Measurements from ENCODE around the gene FLNB.

The FLNB gene

DNA sequence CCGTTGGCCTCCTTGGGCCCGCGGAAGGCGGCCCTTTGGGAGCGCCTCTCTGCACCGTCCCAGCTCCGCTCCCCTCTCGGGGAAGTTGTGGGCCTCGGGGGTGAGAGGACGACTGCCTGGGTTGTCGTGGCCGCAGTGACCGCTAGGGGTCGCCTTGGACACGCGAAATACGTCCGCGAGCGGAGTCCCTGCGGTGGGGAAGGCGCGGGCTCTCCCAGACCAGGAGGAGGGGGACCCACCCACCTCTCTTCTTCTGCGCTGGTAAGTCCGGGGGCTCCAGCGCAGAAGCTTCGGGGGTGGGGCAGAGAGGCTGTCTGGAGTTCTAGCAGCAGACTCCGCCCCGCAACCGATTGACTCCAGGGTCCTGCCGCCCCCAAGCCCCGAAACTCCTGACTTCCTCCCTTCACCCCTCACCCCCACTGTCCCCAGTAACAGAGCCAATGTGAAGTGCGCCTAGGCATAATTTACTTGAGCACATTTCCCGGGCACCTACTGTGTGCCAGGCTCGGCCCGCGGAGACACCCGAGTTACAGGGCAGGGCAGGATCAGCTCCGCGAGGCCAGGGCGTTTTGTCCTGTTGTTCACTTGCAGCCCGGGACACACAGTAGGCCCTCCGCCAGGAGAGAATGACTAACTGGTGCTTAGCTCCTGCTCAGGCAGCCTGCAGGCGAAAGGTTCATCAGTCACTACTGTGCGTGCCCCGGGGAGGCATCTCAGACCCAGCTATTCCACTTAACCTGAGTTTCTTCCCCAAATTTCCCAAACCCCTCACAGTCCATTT lies 169.7 kb downstream of the FLNB start:
- peak; percentile 82 for DNase-seq
- peak overlapping the region; percentile 1 to 4 for H3K18ac ChIP-seq (ENCODE audit: low read depth in 1 of 2, low read length in 2 of 2)
- H3K79me1 ChIP-seq (replicated peaks; ENCODE audit: low read length, poor library complexity, severe bottlenecking): no peaks in the 10 kb centered on the region
- peak overlapping the region; percentile 56 for H4K8ac ChIP-seq (ENCODE audit: low read length)
- H3K14ac ChIP-seq (ENCODE audit: low read length in 2 of 2): no peak overlapping the region
- H2BK5ac ChIP-seq (ENCODE audit: low read depth, low read length, poor library complexity, severe bottlenecking): no peak overlapping the region
- 12% methylated on average over 46 of the region's 46 CpGs for WGBS
- H3K4me1 ChIP-seq (ENCODE audit: control insufficient read depth, insufficient read depth, low read depth, low read length): peaks cover 17% of the 10 kb centered on the region
- H3K4ac ChIP-seq (ENCODE audit: low read depth in 1 of 2, low read length in 2 of 2): no peak overlapping the region
- peak overlapping the region; percentile 6 for H2BK15ac ChIP-seq (ENCODE audit: low read depth, poor library complexity, severe bottlenecking)
- no peak overlapping the region for H4K91ac ChIP-seq (ENCODE audit: low read length)
- H3K27ac ChIP-seq (ENCODE audit: low read length, poor library complexity, severe bottlenecking): no peak overlapping the region
- peak overlapping the region; percentile 89 for H3K4me2 ChIP-seq (ENCODE audit: low read length, poor library complexity, severe bottlenecking)
- H3K9ac ChIP-seq (ENCODE audit: low read length): peak overlapping the region; percentile 79
- no peak overlapping the region for H2BK12ac ChIP-seq (ENCODE audit: low read length in 2 of 2)
- no peak overlapping the region for H2AFZ ChIP-seq (ENCODE audit: low read depth, low read length)
- no peak overlapping the region for H2AK5ac ChIP-seq (ENCODE audit: low read length, severe bottlenecking)
- H2BK120ac ChIP-seq (ENCODE audit: low read depth, low read length): no peak overlapping the region
- H3K23ac ChIP-seq (ENCODE audit: low read length in 2 of 2): no peak overlapping the region
- peaks cover 0 to 8% of the 10 kb centered on the region in 2 experiments for H3K27me3 ChIP-seq (ENCODE audit: control insufficient read depth in 1 of 2, insufficient read depth in 1 of 2, low read length in 2 of 2)
- peak overlapping the region in 1 of 2 experiments; percentile 78 for H3K4me3 ChIP-seq (ENCODE audit: insufficient read depth in 1 of 2, low read depth in 1 of 2, low read length in 2 of 2)
- peaks cover 0 to 13% of the 10 kb centered on the region in 2 experiments for H3K36me3 ChIP-seq (ENCODE audit: control insufficient read depth in 1 of 2, insufficient read depth in 2 of 2, low read depth in 1 of 2, low read length in 2 of 2)
- H3K9me3 ChIP-seq (ENCODE audit: control insufficient read depth, low read length): no peaks in the 10 kb centered on the region

DNA sequence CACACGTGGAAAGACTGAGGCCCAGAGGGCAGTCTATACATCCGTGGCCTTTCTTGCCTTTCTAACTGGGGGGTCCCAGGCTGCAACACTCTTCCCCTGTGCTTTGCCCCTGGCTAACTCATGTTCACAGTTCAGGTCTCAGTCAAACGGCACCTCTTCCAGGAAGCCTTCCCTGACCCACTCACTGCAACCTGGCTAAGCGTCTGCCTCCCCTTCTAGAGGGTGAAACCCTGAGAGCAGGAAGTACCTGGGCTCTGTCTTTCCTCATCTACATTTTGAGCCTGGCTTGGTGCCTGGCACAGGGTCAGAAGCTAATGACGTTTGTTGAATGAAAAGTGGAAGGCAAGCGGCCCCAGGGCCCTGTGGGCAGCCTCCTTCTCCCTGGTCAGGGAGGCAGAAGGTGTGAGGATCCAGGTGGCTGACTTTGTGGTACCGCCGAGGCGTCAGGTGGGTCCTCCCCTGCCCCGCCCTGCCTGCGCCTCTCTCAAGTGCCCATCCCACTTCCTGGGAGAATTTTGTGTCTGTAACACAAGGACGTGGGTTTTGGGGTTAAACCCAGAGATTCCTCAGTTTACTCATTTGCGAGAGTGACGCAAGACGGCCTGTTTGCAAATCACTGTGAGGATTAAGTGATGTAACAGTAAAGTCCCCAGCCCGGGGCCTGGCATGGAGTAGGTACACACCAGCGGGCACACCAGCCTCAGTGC lies 170.5 kb downstream of the FLNB start:
- H3K27me3 ChIP-seq (ENCODE audit: control insufficient read depth in 1 of 2, insufficient read depth in 1 of 2, low read length in 2 of 2): peaks cover 5 to 8% of the 10 kb centered on the region in 2 experiments
- H3K4me2 ChIP-seq (ENCODE audit: low read length, poor library complexity, severe bottlenecking): no peak overlapping the region
- no peak overlapping the region for H4K91ac ChIP-seq (ENCODE audit: low read length)
- H3K36me3 ChIP-seq (ENCODE audit: control insufficient read depth in 1 of 2, insufficient read depth in 2 of 2, low read depth in 1 of 2, low read length in 2 of 2): peaks cover 0 to 6% of the 10 kb centered on the region in 2 experiments
- 81% methylated on average over 17 of the region's 17 CpGs for WGBS
- no peak overlapping the region for H3K23ac ChIP-seq (ENCODE audit: low read length in 2 of 2)
- no peak overlapping the region for H2AK5ac ChIP-seq (ENCODE audit: low read length, severe bottlenecking)
- H3K18ac ChIP-seq (ENCODE audit: low read depth in 1 of 2, low read length in 2 of 2): no peak overlapping the region
- H2BK12ac ChIP-seq (ENCODE audit: low read length in 2 of 2): no peak overlapping the region
- H3K27ac ChIP-seq (ENCODE audit: low read length, poor library complexity, severe bottlenecking): no peak overlapping the region
- no peaks in the 10 kb centered on the region for H3K9me3 ChIP-seq (ENCODE audit: control insufficient read depth, low read length)
- peak overlapping the region; percentile 79 for H3K9ac ChIP-seq (ENCODE audit: low read length)
- no peak overlapping the region for H3K4ac ChIP-seq (ENCODE audit: low read depth in 1 of 2, low read length in 2 of 2)
- no peak overlapping the region for H2AFZ ChIP-seq (ENCODE audit: low read depth, low read length)
- peak overlapping the region in 1 of 2 experiments; percentile 78 for H3K4me3 ChIP-seq (ENCODE audit: insufficient read depth in 1 of 2, low read depth in 1 of 2, low read length in 2 of 2)
- H4K8ac ChIP-seq (ENCODE audit: low read length): peak overlapping the region; percentile 36
- no peak overlapping the region for H2BK5ac ChIP-seq (ENCODE audit: low read depth, low read length, poor library complexity, severe bottlenecking)
- no peak for DNase-seq
- peaks cover 17% of the 10 kb centered on the region for H3K4me1 ChIP-seq (ENCODE audit: control insufficient read depth, insufficient read depth, low read depth, low read length)
- H2BK15ac ChIP-seq (ENCODE audit: low read depth, poor library complexity, severe bottlenecking): peak overlapping the region; percentile 44
- H3K79me1 ChIP-seq (replicated peaks; ENCODE audit: low read length, poor library complexity, severe bottlenecking): no peaks in the 10 kb centered on the region
- H3K14ac ChIP-seq (ENCODE audit: low read length in 2 of 2): no peak overlapping the region
- no peak overlapping the region for H2BK120ac ChIP-seq (ENCODE audit: low read depth, low read length)

DNA sequence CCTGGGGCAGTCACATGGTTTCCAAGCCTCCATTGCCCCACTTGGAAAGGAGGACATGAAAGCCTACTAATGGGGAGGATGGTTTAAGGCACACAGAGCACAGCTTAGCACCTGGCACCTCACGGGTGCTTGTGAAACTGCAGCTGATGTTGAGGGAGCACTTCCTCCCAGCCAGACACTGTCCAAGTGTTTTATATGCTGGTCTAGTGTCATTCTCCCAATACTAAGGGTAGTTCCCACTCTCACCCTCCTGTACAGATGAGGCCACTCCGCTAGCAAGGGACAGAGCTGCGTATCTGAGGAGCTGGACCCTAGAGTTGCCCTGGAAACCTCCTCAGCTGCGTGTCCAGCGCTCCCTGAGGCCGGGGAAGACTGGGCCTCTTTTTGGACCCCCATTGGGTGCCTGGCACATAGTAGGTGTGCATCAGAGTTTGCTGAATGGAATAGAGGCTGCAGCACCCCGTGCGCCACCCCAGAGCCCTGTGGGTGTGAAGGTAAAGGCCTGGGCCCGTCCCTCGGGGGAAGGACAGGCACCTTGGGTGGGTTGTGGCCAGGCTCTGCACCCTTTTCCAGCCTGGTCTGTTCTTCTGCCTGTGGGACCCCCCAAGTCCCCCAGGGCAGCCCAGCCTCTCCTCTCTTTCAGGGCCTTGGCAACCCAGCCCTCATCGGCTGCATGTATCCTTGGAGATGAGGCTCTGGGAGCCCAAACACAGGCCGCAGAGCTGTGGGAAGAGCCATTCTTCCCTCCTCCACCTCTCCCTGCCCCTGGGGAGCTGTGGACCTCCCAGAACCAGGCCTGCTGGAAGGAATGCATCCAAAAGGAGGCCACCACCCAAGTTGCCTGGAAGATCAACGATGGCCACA lies 171.2 kb downstream of the FLNB start:
- WGBS: 87% methylated on average over 13 of the region's 13 CpGs
- Histone ChIP-seq H3K23ac (ENCODE audit: low read length in 2 of 2) (peak overlapping the region in 1 of 2 experiments; percentile 17), H3K36me3 (ENCODE audit: control insufficient read depth in 1 of 2, insufficient read depth in 2 of 2, low read depth in 1 of 2, low read length in 2 of 2) (no peaks in the 10 kb centered on the region), H2BK12ac (ENCODE audit: low read length in 2 of 2) (no peak overlapping the region), H4K91ac (ENCODE audit: low read length) (no peak overlapping the region), H3K4ac (ENCODE audit: low read depth in 1 of 2, low read length in 2 of 2) (no peak overlapping the region), H4K8ac (ENCODE audit: low read length) (no peak overlapping the region), H3K9ac (ENCODE audit: low read length) (no peak overlapping the region), H3K14ac (ENCODE audit: low read length in 2 of 2) (no peak overlapping the region), H2AFZ (ENCODE audit: low read depth, low read length) (no peak overlapping the region), H2AK5ac (ENCODE audit: low read length, severe bottlenecking) (no peak overlapping the region), H3K4me2 (ENCODE audit: low read length, poor library complexity, severe bottlenecking) (no peak overlapping the region), H3K9me3 (ENCODE audit: control insufficient read depth, low read length) (no peaks in the 10 kb centered on the region), H3K27me3 (ENCODE audit: control insufficient read depth in 1 of 2, insufficient read depth in 1 of 2, low read length in 2 of 2) (peaks cover 5 to 16% of the 10 kb centered on the region in 2 experiments), H2BK5ac (ENCODE audit: low read depth, low read length, poor library complexity, severe bottlenecking) (no peak overlapping the region), H3K4me3 (ENCODE audit: insufficient read depth in 1 of 2, low read depth in 1 of 2, low read length in 2 of 2) (no peak overlapping the region), H3K18ac (ENCODE audit: low read depth in 1 of 2, low read length in 2 of 2) (no peak overlapping the region), H3K27ac (ENCODE audit: low read length, poor library complexity, severe bottlenecking) (no peak overlapping the region), H2BK15ac (ENCODE audit: low read depth, poor library complexity, severe bottlenecking) (no peak overlapping the region), H3K79me1 (replicated peaks; ENCODE audit: low read length, poor library complexity, severe bottlenecking) (no peaks in the 10 kb centered on the region), H3K4me1 (ENCODE audit: control insufficient read depth, insufficient read depth, low read depth, low read length) (peaks cover 16% of the 10 kb centered on the region), H2BK120ac (ENCODE audit: low read depth, low read length) (no peak overlapping the region)
- no peak for DNase-seq

All from mesenchymal stem cell (in vitro differentiated cells and primary cell).